Midbrain (tissue), 1 donor: ENCODE measurements around the gene PRELID3B.

ENCODE experiments used
- DNase-seq: peaks from one replicate; lab custom pipeline; 2025; lab: John Stamatoyannopoulos, UW

PRELID3B gene

DNA sequence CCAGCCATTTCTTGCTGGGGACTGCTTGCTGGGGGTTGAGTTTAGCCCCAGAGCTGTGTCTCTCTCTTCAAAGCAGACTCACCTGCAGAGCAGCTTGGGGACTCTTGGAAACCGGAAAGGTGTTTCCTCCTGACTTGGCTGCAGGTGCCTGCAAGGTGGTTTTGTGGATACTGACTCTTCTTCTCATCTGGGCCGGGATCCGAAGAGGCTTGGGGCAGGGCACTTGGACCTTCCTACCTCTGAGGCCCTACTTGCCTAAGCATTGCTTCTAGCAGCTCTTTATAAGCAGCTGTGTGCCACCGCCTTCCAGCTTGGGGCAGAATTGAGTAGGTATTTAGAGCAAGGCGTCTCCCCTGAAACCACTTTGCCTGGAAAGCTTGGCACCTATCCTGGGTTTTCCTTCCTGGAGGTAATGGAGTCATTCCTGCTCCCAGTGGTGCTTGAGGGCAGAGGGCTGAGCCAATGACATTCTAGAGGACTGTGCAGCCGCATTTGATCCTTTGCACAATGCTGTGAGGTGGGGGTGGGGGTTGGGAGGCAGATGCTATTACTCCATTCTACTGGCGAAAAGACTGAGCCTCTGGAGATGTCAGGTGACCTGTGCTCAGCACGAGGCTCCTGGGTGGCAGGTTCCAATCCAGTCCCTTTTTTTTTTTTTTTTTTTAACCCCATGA, 32.1 kb downstream of the PRELID3B start:
- no peak for DNase-seq

DNA sequence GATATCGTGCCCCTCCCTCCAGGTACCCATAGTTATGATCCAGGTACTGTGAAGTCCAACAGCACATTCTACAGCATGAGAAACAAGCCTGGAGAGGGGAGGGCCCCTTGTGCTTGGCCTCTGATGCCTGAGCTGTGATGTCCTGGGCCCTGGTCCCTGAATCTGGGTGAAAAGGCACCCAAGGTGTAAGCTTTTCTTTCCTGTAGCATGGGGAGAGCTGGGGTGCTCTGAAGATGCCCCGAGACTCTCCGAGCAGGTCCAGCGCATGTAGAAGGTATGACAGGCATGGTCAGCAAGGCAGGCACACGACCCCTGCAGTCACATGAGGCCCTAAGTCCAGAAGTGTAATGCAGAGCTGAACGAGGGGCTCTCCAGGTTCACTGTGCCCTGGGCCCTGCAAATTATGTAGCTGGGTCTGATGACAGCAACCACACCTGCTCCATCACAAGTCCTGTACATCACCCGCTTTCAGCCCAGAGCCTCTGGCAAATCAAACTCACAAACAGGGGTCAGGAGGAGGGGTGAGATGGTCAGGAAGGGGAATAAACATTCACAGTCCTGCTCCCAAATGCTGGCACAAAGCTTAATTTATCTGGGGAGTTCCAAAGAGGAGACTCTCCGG, 33.8 kb downstream of the PRELID3B start:
- no peak for DNase-seq

DNA sequence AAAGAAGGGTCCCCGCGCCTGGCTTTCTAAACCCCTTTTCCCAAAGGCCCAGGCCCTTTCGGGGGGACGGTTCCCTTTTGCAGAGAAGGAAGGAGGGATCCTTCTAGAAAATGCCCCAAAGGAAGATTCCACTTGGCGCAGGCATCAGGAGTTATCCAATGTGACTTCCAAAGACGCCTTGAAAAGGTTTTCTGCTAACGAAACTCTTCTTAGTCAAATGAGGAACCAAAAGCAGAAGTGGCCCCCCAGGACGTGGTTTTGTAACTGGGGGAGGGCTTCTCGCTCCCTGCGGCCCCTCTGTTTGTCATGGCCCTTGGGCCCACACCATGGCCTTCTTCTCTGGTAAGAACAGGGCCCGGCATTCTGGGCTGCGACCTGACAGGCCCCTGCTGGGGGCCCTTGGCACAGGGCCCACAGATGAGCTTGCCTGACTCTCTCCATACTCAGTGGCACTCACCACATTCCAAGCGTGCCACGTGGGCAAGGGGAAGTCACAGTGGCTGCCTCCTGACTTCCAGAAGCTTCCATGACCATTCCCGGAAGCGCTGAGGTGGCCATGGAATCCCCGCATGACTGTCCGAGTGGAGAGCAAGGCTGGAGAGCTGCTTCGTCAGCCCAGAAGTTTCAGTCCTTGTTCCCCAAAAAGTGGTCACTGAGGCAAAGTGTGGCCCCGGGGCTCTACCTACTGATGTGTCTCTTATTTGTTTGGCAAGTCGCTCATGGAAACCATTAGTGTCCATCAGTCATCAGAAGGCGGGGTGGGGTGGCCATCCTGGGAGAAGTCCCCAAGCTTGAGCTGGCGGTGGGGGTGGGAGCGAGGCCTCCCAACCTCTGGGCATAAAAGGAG, 34.7 kb downstream of the PRELID3B start:
- DNase-seq = no peak

DNA sequence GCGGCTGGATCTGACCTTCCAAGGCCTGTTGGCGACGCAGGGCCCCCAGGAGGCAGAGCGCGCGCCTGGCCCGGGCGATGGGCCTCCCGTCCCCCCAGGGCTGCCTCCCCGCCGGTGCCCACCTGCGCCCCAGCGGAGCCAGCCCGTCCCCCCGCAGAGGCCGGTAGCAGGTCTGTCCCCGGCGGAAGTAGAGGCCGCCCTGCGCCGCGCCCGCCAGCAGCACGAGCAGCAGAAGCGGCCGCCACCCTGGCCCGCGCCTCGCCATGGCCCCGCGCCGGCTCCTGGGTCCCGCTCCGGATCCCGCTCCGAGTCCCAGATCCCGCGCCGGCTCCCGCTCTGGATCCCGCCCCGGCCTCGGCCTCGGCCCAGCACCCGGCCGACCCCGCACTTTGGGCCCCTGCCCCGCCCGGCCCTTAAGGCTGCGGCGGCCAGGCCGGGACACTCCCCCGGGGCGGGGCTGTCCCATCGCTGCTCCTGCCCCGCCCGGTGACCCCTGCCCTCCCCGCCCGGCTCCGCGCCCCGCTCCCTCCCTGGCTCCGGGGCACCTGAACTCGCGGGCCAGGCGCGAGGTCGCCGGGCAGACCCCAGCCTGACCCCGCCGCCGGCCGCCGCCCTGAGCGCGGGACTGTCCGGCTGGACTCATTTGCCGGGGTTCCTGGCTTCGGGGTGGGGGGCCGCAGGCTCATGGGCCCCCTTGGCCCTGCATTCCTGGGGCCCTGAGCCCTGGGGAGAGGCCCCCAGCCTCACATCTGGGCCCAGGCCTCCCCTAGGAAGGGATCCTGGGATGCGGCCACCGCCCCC, 35.5 kb downstream of the PRELID3B start, which contains the start of gene CTSZ:
TSS of gene CTSZ (minus strand) at position 391 of the 801 bp plus-strand sequence. CDS start at position 265, 126 bp downstream.
- DNase-seq = no peak

DNA sequence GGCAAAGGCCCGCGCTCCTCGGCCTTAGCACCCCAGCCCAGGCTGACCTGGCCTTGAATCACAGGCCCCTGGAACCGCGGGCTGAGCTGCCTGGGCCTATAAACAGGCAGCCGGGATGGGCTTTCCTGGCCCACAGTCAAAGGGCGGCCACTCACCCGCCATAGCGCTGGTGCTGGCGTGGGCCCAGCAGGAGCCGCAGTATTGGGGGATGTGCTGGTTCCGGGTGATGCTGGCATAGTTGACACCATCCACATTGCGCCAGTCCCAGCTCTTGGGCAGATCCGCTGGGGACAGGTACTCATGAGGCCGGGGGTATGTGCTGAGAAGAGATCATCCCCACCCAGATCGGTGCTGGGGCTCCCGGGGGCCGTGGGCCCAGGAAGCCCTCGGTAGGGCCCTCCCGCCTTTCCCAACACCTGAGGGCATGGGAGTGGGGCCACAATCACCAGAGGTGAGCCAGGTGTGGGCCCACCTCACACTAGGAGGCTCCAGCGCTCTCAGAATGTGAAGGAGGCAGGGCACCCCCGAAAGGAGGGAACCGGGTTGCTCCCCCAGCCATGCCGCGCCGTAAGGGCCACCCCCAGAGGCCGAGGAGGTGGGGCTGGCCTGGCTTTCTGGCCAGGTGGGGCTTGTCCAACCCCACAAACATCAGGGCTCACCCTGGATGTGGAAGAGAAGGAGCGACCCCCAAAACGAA, 36.3 kb downstream of the PRELID3B start:
- no peak for DNase-seq

DNA sequence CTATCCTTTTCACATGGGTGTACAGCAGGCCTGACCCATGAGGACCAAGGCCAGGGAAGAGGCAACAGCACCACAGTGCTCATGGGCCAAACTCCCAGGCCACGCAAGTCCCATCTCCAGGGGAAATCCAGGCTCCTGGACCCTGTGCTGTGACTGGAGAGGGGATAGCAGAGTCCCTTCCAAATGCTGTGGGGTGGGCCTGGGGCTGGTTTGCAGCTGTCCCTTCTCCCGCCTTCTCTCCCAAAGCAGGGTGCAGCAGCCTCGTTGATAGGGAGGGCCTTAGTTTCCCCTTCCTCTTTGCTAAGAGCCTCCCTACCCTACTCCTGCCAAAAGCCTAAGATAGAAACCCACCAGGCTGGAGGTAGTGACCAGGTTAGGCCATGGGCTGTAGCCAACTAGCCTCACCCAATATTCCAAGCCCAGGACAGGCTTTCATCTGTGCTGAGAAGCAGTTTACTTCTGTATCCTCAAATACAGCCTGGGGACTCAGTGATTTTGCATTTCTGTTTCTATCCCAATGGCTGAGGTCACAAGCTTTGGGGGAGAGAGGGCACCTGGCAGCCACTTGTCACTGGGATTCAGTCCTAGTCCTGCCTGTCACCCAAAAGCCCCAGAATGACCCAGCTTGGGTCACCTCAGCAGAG, 36.9 kb downstream of the PRELID3B start:
- no peak for DNase-seq

DNA sequence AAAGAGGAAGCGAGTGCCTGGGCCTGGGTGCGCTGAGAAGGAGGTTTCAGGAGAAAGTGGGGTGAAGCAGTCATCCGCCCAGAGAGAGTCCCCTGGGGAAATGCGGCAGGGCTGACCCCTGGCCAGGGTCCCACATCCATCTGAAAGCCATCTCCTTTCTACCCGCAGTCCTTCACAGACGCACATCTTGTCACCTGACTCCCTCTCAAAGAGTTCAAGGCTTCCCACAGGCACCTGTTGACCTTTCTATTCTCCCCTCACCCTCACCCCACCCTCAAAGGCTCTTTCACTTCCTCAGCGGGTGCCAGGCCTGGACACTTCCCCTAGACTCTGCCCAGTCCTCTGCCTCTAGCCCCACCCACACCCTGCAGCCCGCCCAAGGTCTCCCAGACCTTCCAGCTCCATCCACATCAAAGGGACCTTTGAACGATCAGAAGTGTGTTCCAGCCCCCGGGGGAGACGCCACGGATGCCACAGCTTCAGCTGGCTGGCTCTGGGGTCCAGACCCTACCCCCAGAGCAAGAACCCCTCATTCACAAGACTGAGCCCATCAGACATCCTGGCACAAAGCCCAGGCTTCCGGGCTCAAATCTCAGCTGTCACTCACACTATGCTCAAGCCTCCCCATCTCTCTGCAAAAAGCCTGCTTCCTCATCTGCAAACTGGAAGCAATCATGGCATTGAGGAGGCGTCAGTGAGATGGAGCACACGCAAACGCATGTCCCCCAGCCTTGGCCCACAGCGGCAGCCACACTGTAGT, 37.6 kb downstream of the PRELID3B start:
- no peak for DNase-seq

DNA sequence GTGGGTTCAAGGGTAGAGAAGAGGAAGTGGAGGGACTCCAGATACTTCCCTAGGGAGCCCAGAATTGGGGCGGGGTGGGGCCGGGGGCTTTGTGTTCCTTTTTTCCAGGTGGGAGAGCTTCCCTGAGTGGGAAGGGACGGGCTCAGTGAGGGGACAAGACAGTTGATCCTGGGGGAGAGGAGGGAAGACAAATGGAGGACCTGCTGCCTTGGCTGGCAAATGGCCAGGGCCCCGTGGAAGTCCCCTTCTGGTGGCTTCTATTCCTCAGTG, 38.2 kb downstream of the PRELID3B start:
- no peak for DNase-seq

DNA sequence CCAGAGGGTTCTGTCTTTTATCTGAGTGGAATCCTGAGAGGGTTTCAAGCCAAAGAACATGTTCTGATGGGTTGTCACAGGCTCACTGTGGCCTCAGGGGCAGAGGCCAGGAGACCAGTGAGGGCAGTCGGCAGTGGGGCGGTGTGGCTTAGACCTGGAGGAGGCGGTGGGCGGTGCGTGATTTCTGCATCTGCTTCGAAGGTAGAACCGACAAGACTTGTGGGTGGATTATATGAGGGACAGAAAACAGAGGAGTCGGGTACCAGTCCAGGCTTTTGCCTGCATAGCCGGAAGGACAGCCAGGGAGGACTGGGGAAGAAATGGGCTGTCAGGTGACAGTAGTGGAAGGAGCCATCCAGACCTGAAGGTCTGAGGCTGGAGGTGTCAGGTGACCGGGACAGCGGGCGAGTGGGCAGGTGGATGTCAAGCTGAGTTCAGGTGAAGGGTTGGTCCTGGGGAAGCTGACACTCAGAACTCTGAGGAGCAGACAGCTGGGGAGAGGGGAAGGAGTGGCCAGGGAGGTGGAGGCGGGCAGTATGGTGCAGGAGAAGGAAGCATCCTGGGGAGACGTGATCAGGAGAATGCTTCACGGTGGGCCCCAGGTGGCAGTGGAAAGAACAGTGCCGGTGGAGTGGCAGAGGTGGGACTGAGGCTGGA, 38.6 kb downstream of the PRELID3B start:
- no peak for DNase-seq

DNA sequence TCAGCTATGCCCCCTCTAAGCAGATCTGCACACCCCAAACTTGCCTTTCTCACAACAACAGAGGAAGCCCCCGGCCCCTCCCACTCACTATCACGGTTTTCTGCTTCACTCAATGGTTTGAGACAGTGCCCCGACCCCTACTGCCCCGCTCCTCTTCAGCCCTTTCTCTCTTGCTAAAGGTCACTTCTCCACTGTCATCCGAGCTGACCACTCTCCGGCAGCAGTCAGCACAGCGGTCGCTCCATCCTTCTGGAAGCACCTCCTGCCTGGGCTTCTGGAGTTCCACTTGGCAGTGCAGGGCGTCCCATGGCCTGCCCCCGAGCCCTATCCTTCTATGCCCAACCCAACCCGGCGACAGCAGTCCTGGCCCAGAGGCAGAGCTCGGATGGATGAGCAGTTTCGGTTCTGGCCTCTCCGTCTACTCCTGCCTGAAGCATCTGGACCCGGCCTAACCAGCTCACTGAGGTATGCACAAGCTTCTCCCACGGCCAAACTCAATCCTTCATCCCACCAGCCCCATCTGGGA, 39.6 kb downstream of the PRELID3B start:
- no peak for DNase-seq

DNA sequence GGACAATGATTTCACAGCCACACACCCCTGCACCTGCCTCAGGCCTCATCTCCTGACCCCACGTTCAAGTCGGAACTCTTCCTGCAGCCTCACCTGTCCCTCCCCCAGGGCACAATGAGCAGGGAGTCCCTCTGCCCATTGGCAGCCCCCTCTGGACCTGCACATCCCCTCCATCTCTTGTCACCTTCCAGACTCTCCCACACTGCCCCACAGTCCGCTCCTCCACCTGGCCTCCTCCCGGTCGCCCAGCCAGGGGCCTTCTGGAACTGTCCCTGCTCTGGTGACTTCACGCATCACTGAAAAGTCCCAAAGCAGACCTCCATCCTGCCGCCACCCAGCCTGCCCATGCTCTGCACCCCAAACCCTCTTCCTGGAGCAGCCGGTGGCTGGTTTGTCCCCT, 40.2 kb downstream of the PRELID3B start:
- DNase-seq = no peak

DNA sequence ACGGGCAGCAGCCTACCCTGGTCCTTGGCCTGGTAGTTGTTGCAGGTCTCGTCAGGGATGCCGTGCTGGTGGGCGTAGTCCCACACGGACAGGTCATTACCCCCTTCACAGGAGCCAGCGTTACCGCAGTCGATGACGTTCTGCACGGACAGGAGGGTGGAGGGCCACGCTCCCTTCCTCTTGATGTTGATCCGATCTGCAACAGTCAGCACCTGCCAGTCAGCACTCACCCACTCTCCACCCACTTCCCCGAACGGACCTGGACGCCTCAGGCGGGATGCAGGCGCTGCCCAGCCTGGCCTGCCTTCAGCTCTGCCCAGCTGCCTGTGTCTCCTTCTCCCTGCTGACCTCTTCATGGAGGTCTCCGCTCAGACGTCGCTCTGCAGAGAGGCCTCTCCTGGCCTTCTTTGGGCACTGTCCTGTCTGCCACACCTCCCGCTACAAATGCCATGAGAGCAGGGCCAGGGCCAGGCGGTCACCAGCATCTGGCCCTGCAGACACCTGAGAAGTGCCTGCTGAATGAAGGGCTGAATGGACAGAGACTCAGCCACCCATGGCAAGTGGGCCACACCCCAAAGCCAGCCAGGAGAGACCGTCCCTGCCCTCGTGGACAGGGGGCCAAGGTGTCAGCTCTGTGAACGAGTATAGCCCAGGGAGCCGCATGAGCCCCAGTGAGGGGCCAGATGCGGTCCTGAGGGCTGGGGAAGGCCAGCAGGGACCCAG, 41.0 kb downstream of the PRELID3B start:
- no peak for DNase-seq

DNA sequence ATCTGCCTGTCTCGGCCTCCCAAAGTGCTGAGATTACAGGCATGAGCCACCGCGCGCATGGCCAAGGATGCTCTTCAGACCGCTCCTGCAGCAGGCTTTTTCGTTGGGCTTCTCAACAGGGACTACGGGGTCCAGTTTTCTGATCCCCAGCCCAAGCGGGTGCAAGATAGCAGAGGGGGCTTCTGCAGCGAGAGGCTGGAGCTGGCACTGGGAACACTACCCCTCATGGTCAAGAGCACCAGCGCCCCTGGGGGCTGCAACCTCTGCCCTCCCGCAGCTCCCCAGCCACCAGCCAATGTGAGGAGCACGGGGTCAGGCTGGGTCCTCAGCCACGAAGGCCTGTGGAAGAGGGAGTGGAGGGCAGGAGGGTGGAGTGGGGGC, 41.5 kb downstream of the PRELID3B start:
- DNase-seq = no peak

DNA sequence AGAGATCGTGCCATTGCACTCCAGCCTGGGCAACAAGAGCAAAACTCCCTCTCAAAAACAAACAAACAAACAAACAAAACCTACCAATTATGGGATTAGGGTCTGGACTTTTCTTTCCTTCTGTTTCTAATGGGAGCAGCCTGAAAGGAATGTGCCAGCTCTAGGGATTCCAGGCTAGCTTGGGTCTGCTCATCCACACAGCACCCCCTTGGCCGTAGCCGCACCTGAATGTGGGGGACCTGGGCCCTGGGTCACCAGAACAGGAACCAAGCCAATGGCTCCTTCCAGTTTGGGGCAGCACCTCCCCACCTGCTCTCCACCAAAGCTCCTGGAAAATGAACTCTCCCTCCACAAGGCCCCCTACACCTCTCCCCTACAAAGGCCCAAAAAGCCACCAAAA, 42.3 kb downstream of the PRELID3B start:
- DNase-seq = no peak

DNA sequence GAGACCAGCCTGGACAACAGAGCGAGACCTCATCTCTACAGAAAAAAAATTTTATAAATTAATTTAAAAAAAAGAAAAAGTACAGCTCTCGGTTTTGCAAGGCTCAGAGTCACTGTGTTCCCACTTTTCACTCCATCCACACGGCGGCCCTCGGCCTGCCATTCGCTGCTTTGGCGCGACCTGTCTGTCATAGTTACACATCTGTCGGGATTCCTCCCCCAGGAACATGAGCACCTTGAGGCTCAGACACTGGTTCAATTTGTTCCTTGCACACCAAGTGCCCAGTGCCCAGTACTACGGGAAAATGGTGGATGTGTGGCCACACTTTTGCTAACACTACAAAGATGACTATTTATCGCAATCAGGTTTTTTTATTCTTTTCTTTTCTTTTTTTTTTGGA, 43.9 kb downstream of the PRELID3B start:
- no peak for DNase-seq

DNA sequence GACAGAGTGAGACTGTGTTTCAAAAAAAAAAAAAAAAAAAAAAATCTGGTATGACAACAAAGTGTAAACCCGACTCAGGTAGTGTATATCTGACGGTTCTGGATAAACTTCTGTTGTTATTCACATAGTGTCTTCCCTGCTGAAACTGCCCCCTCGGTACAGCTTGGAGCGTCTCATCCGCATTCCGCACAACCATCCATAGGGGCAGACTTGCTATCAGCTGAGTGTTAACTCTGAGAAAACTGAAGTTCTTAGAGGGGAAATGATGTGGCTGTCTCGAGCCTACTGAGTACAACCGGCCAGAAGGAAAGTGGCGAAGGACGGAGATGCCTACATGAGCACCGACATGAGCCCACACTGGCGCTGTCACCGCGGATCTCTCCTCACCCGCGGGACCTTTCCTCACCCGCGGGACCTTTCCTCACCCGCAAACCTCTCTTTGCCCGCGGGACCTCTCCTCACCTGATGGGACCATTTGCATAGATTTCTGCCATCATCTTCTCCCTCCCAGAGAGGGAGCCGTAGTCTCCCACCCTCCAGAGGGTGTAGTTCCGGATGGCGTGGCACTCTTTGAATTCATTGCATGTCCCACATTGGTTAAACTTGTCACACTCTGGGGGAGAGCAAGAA, 45.3 kb downstream of the PRELID3B start:
- no peak for DNase-seq

DNA sequence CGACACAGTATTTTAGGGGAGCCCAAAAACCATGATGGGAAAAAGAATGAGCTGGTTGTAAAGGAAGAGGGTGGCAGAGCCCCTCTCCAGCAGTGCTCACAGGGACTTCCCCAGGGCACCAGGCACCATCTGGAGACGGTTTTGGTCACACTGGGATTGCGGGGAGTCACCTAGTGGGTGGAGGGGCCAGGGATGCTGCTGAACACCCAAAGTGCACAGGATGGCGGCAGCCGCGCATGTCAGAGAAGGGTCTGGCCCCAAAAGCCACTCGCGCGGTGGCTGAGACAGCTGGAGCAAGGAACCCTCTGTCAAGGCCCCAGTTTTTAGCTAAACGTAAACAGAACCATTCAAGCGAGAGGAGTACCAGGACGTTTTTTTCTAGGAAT, 46.4 kb downstream of the PRELID3B start:
- no peak for DNase-seq

DNA sequence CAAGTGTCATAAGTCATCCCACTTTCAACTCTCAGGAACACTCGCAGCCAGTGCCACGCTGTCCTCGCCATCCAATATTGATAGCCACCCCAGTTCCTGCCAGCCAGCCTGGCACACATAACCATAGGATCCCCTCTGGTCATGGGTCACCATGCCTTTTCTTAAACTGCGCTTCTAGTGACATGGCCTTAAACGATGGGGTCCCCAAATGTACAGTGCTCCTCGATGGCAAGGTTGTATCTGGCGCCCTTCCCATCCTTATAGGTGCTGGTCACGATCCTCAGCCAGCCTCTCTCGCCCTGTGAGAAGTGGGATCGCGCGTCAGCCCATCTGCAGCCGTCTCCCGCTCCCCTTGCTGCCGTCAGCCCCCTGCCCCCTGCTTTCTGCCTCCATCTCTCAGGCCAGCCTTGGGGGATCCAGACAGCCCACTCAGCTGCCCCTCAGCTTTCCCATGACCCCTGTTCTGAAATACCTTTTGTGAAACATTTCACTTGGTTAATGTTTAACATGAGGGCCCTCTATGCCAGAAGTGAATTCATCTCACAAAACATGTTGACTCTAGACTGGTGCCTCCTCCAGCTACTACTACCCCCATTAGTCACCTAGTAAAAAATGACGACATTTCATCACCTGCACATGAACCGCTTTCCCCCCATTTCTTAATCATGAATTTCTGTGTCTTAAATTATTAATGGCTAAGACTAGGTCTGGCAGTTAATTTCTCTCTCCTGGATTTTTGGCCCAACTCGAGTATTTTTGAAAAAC, 46.9 kb downstream of the PRELID3B start:
- no peak for DNase-seq
